ENCODE data around the gene BGLAP. TPM values are rescaled to one million over a fixed set of nuclear protein-coding genes. Genes with fewer than 3 reads are reported as not detected.

Gene BGLAP
- total and polyA plus RNA-seq, 2 of the 13 experiments (the other 11 are each of a cell fraction or from before 2014, with no cell fraction given): 0.62 to 1.6 TPM

- TF ChIP-seq ZBTB4 (CRISPR knock-in tag; IDR thresholded peaks at IDR 0.05; ENCODE audit: borderline replicate concordance) (peak; percentile 77; the same call in 1 of the 2 replicates), FOXK1 (CRISPR knock-in tag; IDR thresholded peaks at IDR 0.05; ENCODE audit: borderline replicate concordance, low read depth) (peak; percentile 64; the same call in 1 of the 2 replicates), ZNF253 (CRISPR knock-in tag; IDR thresholded peaks at IDR 0.05; ENCODE audit: borderline replicate concordance) (0 out of 2 replicates have a peak, but pooled peaks have one; percentile 38), KDM2A (CRISPR knock-in tag; IDR thresholded peaks at IDR 0.05; ENCODE audit: borderline replicate concordance, low read depth) (peak; percentile 78; the same call in 1 of the 2 replicates), ZBTB38 (CRISPR knock-in tag; IDR thresholded peaks at IDR 0.05) (peak; percentile 90), HNRNPLL (IDR thresholded peaks at IDR 0.05; ENCODE audit: low read depth, low read length, poor library complexity, severe bottlenecking) (peak; percentile 23), HCFC1 (IDR thresholded peaks at IDR 0.05; ENCODE audit: low read depth, low read length) (peak; percentile 74), ARID4A (CRISPR knock-in tag; IDR thresholded peaks at IDR 0.05; ENCODE audit: borderline replicate concordance) (peak; percentile 83; the same call in 1 of the 2 replicates), SMARCC2 (IDR thresholded peaks at IDR 0.05) (no peak), NFYC (CRISPR knock-in tag; IDR thresholded peaks at IDR 0.05) (peak; percentile 82), YY1 (IDR thresholded peaks at IDR 0.05; ENCODE audit: insufficient read depth, insufficient replicate concordance, low read depth, low read length) (peak; percentile 100), KMT2A (CRISPR knock-in tag; IDR thresholded peaks at IDR 0.05) (peak; percentile 56; the same call in 1 of the 2 replicates), ATF1 (CRISPR knock-in tag; IDR thresholded peaks at IDR 0.05) (peak; percentile 85), ISL2 (CRISPR knock-in tag; IDR thresholded peaks at IDR 0.05) (peak; percentile 23; the same call in 1 of the 2 replicates)
These were observed 48.3 kb upstream of the BGLAP start, which contains the start of gene SLC25A44 (continued) for GRCh38 chr1:156193488-156194299.

Measured in HepG2 (cell line).